Gastrocnemius medialis (tissue), 4 donors: ENCODE results near the gene RGPD4. TPM values are rescaled to one million over a fixed set of nuclear protein-coding genes. Genes with fewer than 3 reads are reported as not detected.
"Not testable (repeated sequence)": the region's sequence is repeated elsewhere in the genome, so short reads cannot be mapped to it uniquely, and the experiment has no call there.

Source experiments
- ATAC-seq, 2 donors: fragments of 150-250 bp; one replicate each; pipeline ENCODE4 v1.9.1; 2016
- DNase-seq, 2 donors: peaks; one replicate each; pipeline ENCODE4 v3.0.0-alpha.2; 2019
- H3K27ac ChIP-seq, 4 donors: fragments of 200-600 bp; sonication (generic); 1 replicate in 1 of 4; 2 replicates in 3 of 4; pipeline ENCODE4 v1.5.1; 2016 to 2018; ENCODE audit warnings: mild to moderate bottlenecking in 2 of 4, moderate library complexity in 1 of 4
- H3K27me3 ChIP-seq, 3 donors: fragments of 200-600 bp; sonication (generic) in 2 of 3; 1 replicate in 1 of 3; 2 replicates in 2 of 3; pipeline versions ENCODE4 v1.5.1 to v1.6.0; 2016 to 2019; ENCODE audit warnings: mild to moderate bottlenecking in 1 of 3, moderate library complexity in 1 of 3
- H3K36me3 ChIP-seq, 2 donors: fragments of 200-600 bp; sonication (generic) in 1 of 2; one replicate each; pipeline ENCODE4 v1.5.1; 2017 to 2018
- H3K4me1 ChIP-seq, 2 donors: fragments of 200-600 bp; sonication (generic) in 1 of 2; one replicate each; pipeline ENCODE4 v1.5.1; 2016 to 2017; ENCODE audit warnings: mild to moderate bottlenecking in 2 of 2
- H3K4me3 ChIP-seq, 4 donors: fragments of 200-600 bp; sonication (generic) in 3 of 4; 1 replicate in 1 of 4; 2 replicates in 3 of 4; pipeline ENCODE4 v1.5.1; 2016 to 2019; ENCODE audit warnings: mild to moderate bottlenecking in 2 of 4
- H3K9me3 ChIP-seq, 3 donors: fragments of 200-600 bp; sonication (generic) in 2 of 3; 1 replicate in 1 of 3; 2 replicates in 2 of 3; pipeline ENCODE4 v1.5.1; 2016 to 2019
- POLR2A ChIP-seq, 2 donors: fragments of 450-650 bp; IDR thresholded peaks; one replicate each; pipeline ENCODE4 v1.6.1; 2017; ENCODE audit warnings: antibody characterized with exemption in 2 of 2, mild to moderate bottlenecking in 2 of 2, moderate library complexity in 2 of 2
- in situ Hi-C, 4 donors: fragments of 200-750 bp; cut with MboI; loops; one replicate each; pipeline versions ENCODE4 v1.15.0 to v1.8.0; 2017; ENCODE audit warnings: low sequenced_read_pairs in 4 of 4
- intact Hi-C: fragments of 100-400 bp; cut with DNase I; formaldehyde crosslinking; loops from one replicate; pipeline ENCODE4 v1.15.1; 2023; ENCODE audit warnings: low total_unique reads
- total RNA-seq, 4 donors: library from RNA; depleted of rRNA; stranded (reverse); fragments of >200 nt; gene quantifications; one replicate each; pipeline versions ENCODE4 v1.1.0 to v1.2.3, GENCODE V29; 2016
- TF ChIP-seq, protein P1 (sequence below), 5 experiments: fragments of 450-650 bp in 3 of 5; fragments of 200-600 bp in 2 of 5; sonication (generic) in 2 of 5; IDR thresholded peaks in 4 of 5; conservative IDR thresholded peaks in 1 of 5; 1 replicate in 4 of 5; 2 replicates in 1 of 5; pipeline ENCODE4 v1.5.1; 2016 to 2019; ENCODE audit warnings: antibody characterized with exemption in 5 of 5, mild to moderate bottlenecking in 3 of 5, moderate library complexity in 3 of 5

Gene RGPD4
- under 1 TPM in 1 of 4 donors, not detected in 3; 0.04 TPM for total RNA-seq

- H3K4me3 ChIP-seq, H3K27ac ChIP-seq, in situ Hi-C loops, ATAC-seq, H3K27me3 ChIP-seq, DNase-seq, H3K4me1 ChIP-seq, H3K9me3 ChIP-seq, intact Hi-C loops, H3K36me3 ChIP-seq: not testable (repeated sequence)
Measured at GRCh38 chr2:107826749-107827148, at the start of gene RGPD4. Gene RGPD4 (plus strand): TSS chr2:107826892. CDS start chr2:107827014, 122 bp downstream.

DNA sequence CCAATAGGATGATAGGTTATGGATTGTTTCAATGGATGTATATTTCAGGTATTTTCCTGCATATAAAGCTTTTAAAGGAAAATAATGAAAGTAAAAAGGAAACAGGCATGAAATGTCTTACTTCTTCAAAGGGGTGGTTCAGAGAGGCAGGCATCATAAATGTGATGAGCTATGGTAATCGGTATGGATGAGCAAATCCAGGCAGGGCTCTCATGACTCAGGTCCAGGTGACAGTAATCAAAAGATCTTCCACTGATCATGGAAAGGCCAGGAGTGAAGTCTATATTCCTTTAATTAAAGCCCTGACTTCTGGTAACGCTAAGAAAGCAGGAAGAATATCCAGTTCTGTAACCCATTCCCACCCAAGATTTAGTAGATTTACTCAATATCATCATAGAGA is 48.7 kb upstream of the RGPD4 start:
- H3K27ac ChIP-seq = no peak overlapping the region
- TF ChIP-seq, protein P1, sequence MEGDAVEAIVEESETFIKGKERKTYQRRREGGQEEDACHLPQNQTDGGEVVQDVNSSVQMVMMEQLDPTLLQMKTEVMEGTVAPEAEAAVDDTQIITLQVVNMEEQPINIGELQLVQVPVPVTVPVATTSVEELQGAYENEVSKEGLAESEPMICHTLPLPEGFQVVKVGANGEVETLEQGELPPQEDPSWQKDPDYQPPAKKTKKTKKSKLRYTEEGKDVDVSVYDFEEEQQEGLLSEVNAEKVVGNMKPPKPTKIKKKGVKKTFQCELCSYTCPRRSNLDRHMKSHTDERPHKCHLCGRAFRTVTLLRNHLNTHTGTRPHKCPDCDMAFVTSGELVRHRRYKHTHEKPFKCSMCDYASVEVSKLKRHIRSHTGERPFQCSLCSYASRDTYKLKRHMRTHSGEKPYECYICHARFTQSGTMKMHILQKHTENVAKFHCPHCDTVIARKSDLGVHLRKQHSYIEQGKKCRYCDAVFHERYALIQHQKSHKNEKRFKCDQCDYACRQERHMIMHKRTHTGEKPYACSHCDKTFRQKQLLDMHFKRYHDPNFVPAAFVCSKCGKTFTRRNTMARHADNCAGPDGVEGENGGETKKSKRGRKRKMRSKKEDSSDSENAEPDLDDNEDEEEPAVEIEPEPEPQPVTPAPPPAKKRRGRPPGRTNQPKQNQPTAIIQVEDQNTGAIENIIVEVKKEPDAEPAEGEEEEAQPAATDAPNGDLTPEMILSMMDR (IDR thresholded peaks at IDR 0.05 in 4 of 5, conservative IDR thresholded peaks at IDR 0.05 in 1 of 5) = no peak
- no peak for TF ChIP-seq POLR2A (IDR thresholded peaks at IDR 0.05)
- no peak for DNase-seq
- no peak for ATAC-seq
- in situ Hi-C loops = no loop called here
- H3K9me3 ChIP-seq = no peaks in the 10 kb centered on the region
- H3K27me3 ChIP-seq = no peaks in the 10 kb centered on the region
- H3K4me3 ChIP-seq = no peak overlapping the region
- no peaks in the 10 kb centered on the region for H3K36me3 ChIP-seq
- intact Hi-C loops = no loop called here
- no peaks in the 10 kb centered on the region for H3K4me1 ChIP-seq

GRCh38 chr2:107785756-107786155 is 40.9 kb upstream of the RGPD4 start:
- Histone ChIP-seq H3K27ac (no peak overlapping the region), H3K4me3 (no peak overlapping the region), H3K36me3 (no peaks in the 10 kb centered on the region), H3K4me1 (no peaks in the 10 kb centered on the region), H3K27me3 (no peaks in the 10 kb centered on the region), H3K9me3 (no peaks in the 10 kb centered on the region)
- no peak for DNase-seq
- TF ChIP-seq, protein P1 (IDR thresholded peaks at IDR 0.05 in 4 of 5, conservative IDR thresholded peaks at IDR 0.05 in 1 of 5) = no peak
- no peak for TF ChIP-seq POLR2A (IDR thresholded peaks at IDR 0.05)
- no peak for ATAC-seq
- in situ Hi-C loops = no loop called here
- intact Hi-C loops = no loop called here

DNA sequence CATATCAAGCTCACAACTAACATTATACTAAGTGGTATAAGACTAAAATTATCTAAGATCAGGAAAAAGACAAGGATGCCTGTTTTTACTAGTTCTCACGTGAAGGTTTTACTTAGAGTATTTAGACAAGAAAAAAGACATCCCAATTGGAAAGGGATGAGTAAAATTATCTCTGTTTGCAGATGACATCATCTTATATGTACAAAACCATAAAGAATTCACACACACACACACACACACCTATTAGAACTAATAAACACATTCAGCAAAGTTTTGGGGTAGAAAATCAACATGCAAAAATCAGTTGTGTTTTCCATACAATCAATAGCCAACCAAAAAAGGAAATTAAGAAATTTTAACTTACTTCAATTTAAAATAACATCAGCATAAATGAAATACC is 35.9 kb upstream of the RGPD4 start:
- in situ Hi-C loops = no loop called here
- TF ChIP-seq, protein P1 (IDR thresholded peaks at IDR 0.05 in 4 of 5, conservative IDR thresholded peaks at IDR 0.05 in 1 of 5) = no peak
- no peak for TF ChIP-seq POLR2A (IDR thresholded peaks at IDR 0.05)
- Histone ChIP-seq H3K36me3 (no peaks in the 10 kb centered on the region), H3K27ac (no peak overlapping the region), H3K9me3 (no peaks in the 10 kb centered on the region), H3K27me3 (no peaks in the 10 kb centered on the region), H3K4me3 (no peak overlapping the region), H3K4me1 (no peaks in the 10 kb centered on the region)
- ATAC-seq (no peak), DNase-seq (no peak)
- intact Hi-C loops = no loop called here

DNA sequence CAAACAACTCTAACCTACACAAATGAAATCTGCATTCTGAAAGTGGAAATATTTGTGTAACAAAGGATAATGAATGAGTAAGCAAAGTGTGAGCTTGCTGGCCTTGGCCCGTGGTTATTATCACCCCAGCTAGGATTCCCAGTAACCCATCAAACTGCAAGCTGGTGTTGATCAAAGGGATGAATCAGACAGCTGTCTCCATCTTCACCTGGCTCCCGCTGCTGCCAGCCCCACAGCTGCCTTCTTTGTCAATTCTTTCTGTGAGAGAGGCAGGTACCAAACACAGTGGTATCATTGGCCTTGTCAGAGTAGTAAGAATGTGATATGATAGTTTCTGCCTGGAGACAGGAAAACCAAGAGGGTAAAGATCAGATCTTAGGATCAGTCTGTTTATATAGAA is 25.2 kb upstream of the RGPD4 start:
- Histone ChIP-seq H3K9me3 (no peaks in the 10 kb centered on the region), H3K4me3 (no peak overlapping the region), H3K36me3 (no peaks in the 10 kb centered on the region), H3K27me3 (no peaks in the 10 kb centered on the region), H3K4me1 (no peaks in the 10 kb centered on the region), H3K27ac (no peak overlapping the region)
- intact Hi-C loops = no loop called here
- ATAC-seq = no peak
- no peak for DNase-seq
- TF ChIP-seq, protein P1 (IDR thresholded peaks at IDR 0.05 in 4 of 5, conservative IDR thresholded peaks at IDR 0.05 in 1 of 5) = no peak
- TF ChIP-seq POLR2A (IDR thresholded peaks at IDR 0.05) = no peak
- in situ Hi-C loops = no loop called here
